ENCODE data around the gene ATP8B4.

- no peak for TF ChIP-seq POLR2A (IDR thresholded peaks at IDR 0.05)
- no peak for TF ChIP-seq POLR2AphosphoS5 (IDR thresholded peaks at IDR 0.05)
Measured at GRCh38 chr15:49982584-49982983, 136.4 kb downstream of the ATP8B4 start.

Measured in upper lobe of left lung (tissue), 4 donors.